IgD-negative memory B cell (primary cell): ENCODE measurements around the gene SLC5A2. TPM values are rescaled to one million over a fixed set of nuclear protein-coding genes. Genes with fewer than 3 reads are reported as not detected.
"Not testable (repeated sequence)": the region's sequence is repeated elsewhere in the genome, so short reads cannot be mapped to it uniquely, and the experiment has no call there.

Experiments
- H3K27ac Mint-ChIP-seq, 3 donors: one replicate each; pipeline ENCODE4 v1.8.0; 2020 to 2022; ENCODE audit warnings: mild to moderate bottlenecking in 3 of 3, mixed read lengths in 3 of 3, moderate library complexity in 1 of 3
- H3K27me3 Mint-ChIP-seq: one replicate; pipeline ENCODE4 v1.8.0; 2021; ENCODE audit warnings: mixed read lengths
- H3K36me3 Mint-ChIP-seq: one replicate; pipeline ENCODE4 v1.8.0; 2020; ENCODE audit warnings: mild to moderate bottlenecking, mixed read lengths
- H3K4me1 Mint-ChIP-seq, 3 donors: one replicate each; pipeline ENCODE4 v1.8.0; 2020 to 2022; ENCODE audit warnings: mixed read lengths in 3 of 3, mild to moderate bottlenecking in 1 of 3
- H3K4me3 Mint-ChIP-seq, 4 donors: one replicate each; pipeline ENCODE4 v1.8.0; 2020 to 2022; ENCODE audit warnings: mild to moderate bottlenecking in 4 of 4, mixed read lengths in 4 of 4, moderate library complexity in 3 of 4
- H3K9me3 Mint-ChIP-seq, 3 donors: one replicate each; pipeline ENCODE4 v1.8.0; 2020 to 2021; ENCODE audit warnings: mixed read lengths in 3 of 3, mild to moderate bottlenecking in 1 of 3
- polyA plus RNA-seq: library from polyadenylated mRNA; unstranded; fragments of 300-500 nt; fragmentation: Illumina TruSeq; gene quantifications from one replicate; pipeline ENCODE4 v1.2.3, GENCODE V29; 2021

SLC5A2 gene
- polyA plus RNA-seq, 1 donor from 2014 or later, result 0.94 TPM

GRCh38 chr16:31477220-31478216 is 5.4 kb upstream of the SLC5A2 start:
- Mint-ChIP-seq H3K4me1 (peaks cover 2 to 8% (median 4%) of the 10 kb centered on the region in 3 donors), H3K4me3 (peak overlapping the region; percentile 78 to 94 (median 88)), H3K27me3 (peaks cover 15% of the 10 kb centered on the region), H3K27ac (no peak overlapping the region), H3K9me3 (peaks cover 0 to 1% (median 0%) of the 10 kb centered on the region in 3 donors), H3K36me3 (peaks cover 1% of the 10 kb centered on the region)

GRCh38 chr16:31478956-31479355 is 4.0 kb upstream of the SLC5A2 start:
- Mint-ChIP-seq H3K9me3 (peaks cover 0 to 1% (median 0%) of the 10 kb centered on the region in 3 donors), H3K4me3 (peak overlapping the region in 1 of 4 donors; percentile 48), H3K27me3 (peaks cover 10% of the 10 kb centered on the region), H3K27ac (no peak overlapping the region), H3K4me1 (peaks cover 0 to 8% (median 1%) of the 10 kb centered on the region in 3 donors), H3K36me3 (peaks cover 1% of the 10 kb centered on the region)

GRCh38 chr16:31479751-31480150 is 3.2 kb upstream of the SLC5A2 start:
- Mint-ChIP-seq H3K4me1 (peaks cover 0 to 8% (median 1%) of the 10 kb centered on the region in 3 donors), H3K9me3 (peaks cover 0 to 1% (median 0%) of the 10 kb centered on the region in 3 donors), H3K4me3 (no peak overlapping the region), H3K36me3 (peaks cover 1% of the 10 kb centered on the region), H3K27me3 (peaks cover 10% of the 10 kb centered on the region), H3K27ac (no peak overlapping the region)

GRCh38 chr16:31480851-31481536 is 1.9 kb upstream of the SLC5A2 start:
- Mint-ChIP-seq H3K27me3 (peaks cover 10% of the 10 kb centered on the region), H3K27ac (no peak overlapping the region), H3K4me3 (peak overlapping the region in 1 of 4 donors; percentile 24), H3K9me3 (peaks cover 0 to 1% (median 0%) of the 10 kb centered on the region in 3 donors), H3K36me3 (peaks cover 2% of the 10 kb centered on the region), H3K4me1 (peaks cover 0 to 8% (median 1%) of the 10 kb centered on the region in 3 donors)

GRCh38 chr16:31484048-31484447 is 1.1 kb downstream of the SLC5A2 start:
- not testable (repeated sequence) for H3K9me3 Mint-ChIP-seq, H3K27ac Mint-ChIP-seq, H3K4me1 Mint-ChIP-seq, H3K4me3 Mint-ChIP-seq, H3K27me3 Mint-ChIP-seq, H3K36me3 Mint-ChIP-seq

- peaks cover 3 to 5% (median 4%) of the 10 kb centered on the region in 3 donors for H3K4me1 Mint-ChIP-seq
- peak overlapping the region in 1 of 4 donors; percentile 50 for H3K4me3 Mint-ChIP-seq
- H3K9me3 Mint-ChIP-seq, result peaks cover 0 to 1% (median 0%) of the 10 kb centered on the region in 3 donors
- H3K27me3 Mint-ChIP-seq, result peaks cover 6% of the 10 kb centered on the region
- H3K36me3 Mint-ChIP-seq, result peaks cover 2% of the 10 kb centered on the region
- no peak overlapping the region for H3K27ac Mint-ChIP-seq
Observed at GRCh38 chr16:31484491-31485171, 1.7 kb downstream of the SLC5A2 start.

GRCh38 chr16:31485571-31485970 is 2.6 kb downstream of the SLC5A2 start:
- H3K36me3 Mint-ChIP-seq, result peaks cover 4% of the 10 kb centered on the region
- H3K9me3 Mint-ChIP-seq, result peaks cover 0 to 1% (median 0%) of the 10 kb centered on the region in 3 donors
- H3K4me1 Mint-ChIP-seq, result peaks cover 3 to 5% (median 4%) of the 10 kb centered on the region in 3 donors
- H3K27ac Mint-ChIP-seq, result no peak overlapping the region
- H3K27me3 Mint-ChIP-seq, result peaks cover 5% of the 10 kb centered on the region
- peak overlapping the region in 2 of 4 donors; percentile 18 to 87 for H3K4me3 Mint-ChIP-seq

GRCh38 chr16:31486045-31486444 is 3.1 kb downstream of the SLC5A2 start:
- Mint-ChIP-seq H3K27ac (peak overlapping the region in 1 of 3 donors; percentile 25), H3K36me3 (peaks cover 4% of the 10 kb centered on the region), H3K4me1 (peaks cover 4 to 5% (median 5%) of the 10 kb centered on the region in 3 donors), H3K27me3 (peaks cover 5% of the 10 kb centered on the region), H3K4me3 (peak overlapping the region in 2 of 4 donors; percentile 70 to 87), H3K9me3 (no peaks in the 10 kb centered on the region)

GRCh38 chr16:31487071-31487719 is 4.3 kb downstream of the SLC5A2 start:
- peaks cover 4% of the 10 kb centered on the region for H3K36me3 Mint-ChIP-seq
- H3K27me3 Mint-ChIP-seq, result peaks cover 5% of the 10 kb centered on the region
- H3K4me1 Mint-ChIP-seq, result peaks cover 4 to 5% (median 5%) of the 10 kb centered on the region in 3 donors
- H3K9me3 Mint-ChIP-seq, result no peaks in the 10 kb centered on the region
- H3K4me3 Mint-ChIP-seq, result peak overlapping the region; percentile 87 to 96 (median 92)
- peak overlapping the region; percentile 34 to 76 (median 64) for H3K27ac Mint-ChIP-seq

GRCh38 chr16:31487720-31488467 is 5.0 kb downstream of the SLC5A2 start:
- no peaks in the 10 kb centered on the region for H3K9me3 Mint-ChIP-seq
- peaks cover 4% of the 10 kb centered on the region for H3K36me3 Mint-ChIP-seq
- peaks cover 1% of the 10 kb centered on the region for H3K27me3 Mint-ChIP-seq
- H3K27ac Mint-ChIP-seq, result peak overlapping the region in 2 of 3 donors; percentile 34 to 76
- H3K4me1 Mint-ChIP-seq, result peaks cover 4 to 5% (median 5%) of the 10 kb centered on the region in 3 donors
- peak overlapping the region; percentile 87 to 96 (median 92) for H3K4me3 Mint-ChIP-seq

- Mint-ChIP-seq H3K9me3 (no peaks in the 10 kb centered on the region), H3K27me3 (peaks cover 1% of the 10 kb centered on the region), H3K36me3 (peaks cover 4% of the 10 kb centered on the region), H3K4me1 (peaks cover 4 to 5% (median 5%) of the 10 kb centered on the region in 3 donors), H3K27ac (no peak overlapping the region), H3K4me3 (peak overlapping the region in 2 of 4 donors; percentile 88 to 96)
Observed at GRCh38 chr16:31488468-31489297, 5.8 kb downstream of the SLC5A2 start.

GRCh38 chr16:31489298-31489564 is 6.3 kb downstream of the SLC5A2 start:
- Mint-ChIP-seq H3K36me3 (peaks cover 4% of the 10 kb centered on the region), H3K4me3 (peak overlapping the region in 1 of 4 donors; percentile 54), H3K9me3 (no peaks in the 10 kb centered on the region), H3K27ac (peak overlapping the region in 1 of 3 donors; percentile 87), H3K27me3 (peaks cover 1% of the 10 kb centered on the region), H3K4me1 (peaks cover 4 to 5% (median 5%) of the 10 kb centered on the region in 3 donors)
